Stomach (tissue), 9 donors: ENCODE measurements around the gene BAIAP2L1. TPM values are rescaled to one million over a fixed set of nuclear protein-coding genes. Genes with fewer than 3 reads are reported as not detected.
"Not testable (repeated sequence)": the region's sequence is repeated elsewhere in the genome, so short reads cannot be mapped to it uniquely, and the experiment has no call there.

Source experiments
- DNase-seq, 2 donors: peaks; one replicate each; pipeline versions ENCODE4 v3.0.0 to v3.0.0-alpha.2; 2013 to 2019
- H3K27ac ChIP-seq, 5 donors: fragments of 200-600 bp in 4 of 5; sonication (generic) in 4 of 5; one replicate each; pipeline ENCODE4 v1.5.1; 2013 to 2019; ENCODE audit warnings: mild to moderate bottlenecking in 1 of 5, moderate library complexity in 1 of 5
- H3K27me3 ChIP-seq, 3 donors: fragments of 200-600 bp; sonication (generic); one replicate each; pipeline ENCODE4 v1.5.1; 2017 to 2019; ENCODE audit warnings: mixed run types in 1 of 3
- H3K36me3 ChIP-seq, 4 donors: fragments of 200-600 bp; sonication (generic); 1 replicate in 3 of 4; 2 replicates in 1 of 4; pipeline ENCODE4 v1.5.1; 2016 to 2019
- H3K4me1 ChIP-seq, 4 donors: fragments of 200-600 bp; sonication (generic); one replicate each; pipeline ENCODE4 v1.5.1; 2016 to 2019
- H3K4me3 ChIP-seq, 4 donors: fragments of 200-600 bp; sonication (generic) in 3 of 4; one replicate each; pipeline ENCODE4 v1.5.1; 2016 to 2019; ENCODE audit warnings: mild to moderate bottlenecking in 1 of 4
- H3K9me3 ChIP-seq, 4 donors: fragments of 200-600 bp; sonication (generic); one replicate each; pipeline ENCODE4 v1.5.1; 2016 to 2019
- EP300 ChIP-seq: sonication (generic); formaldehyde crosslinking; IDR thresholded peaks from one replicate; pipeline ENCODE4 v1.6.1; 2017; ENCODE audit warnings: antibody characterized with exemption
- POLR2A ChIP-seq, 4 donors: fragments of 450-650 bp; IDR thresholded peaks; one replicate each; pipeline ENCODE4 v1.6.1; 2016; ENCODE audit warnings: antibody characterized with exemption in 4 of 4, control low read depth in 2 of 4, mild to moderate bottlenecking in 1 of 4, moderate library complexity in 1 of 4
- POLR2AphosphoS5 ChIP-seq, 3 donors: sonication (generic); formaldehyde crosslinking; IDR thresholded peaks; one replicate each; pipeline ENCODE4 v1.6.1; 2016; ENCODE audit warnings: antibody characterized with exemption in 3 of 3
- WGBS, 5 donors: extraction: QIAGEN DNeasy Blood & Tissue Kit in 3 of 5; methylation state at CpG; one replicate each; pipeline versions ENCODE4 v1.1.5 to v1.1.7; 2013 to 2018; 5-methylcytosine and 5-hydroxymethylcytosine counted together
- intact Hi-C: fragments of 100-400 bp; cut with DNase I; formaldehyde crosslinking; loops from one replicate; pipeline ENCODE4 v1.15.1; 2023; ENCODE audit warnings: low total_unique reads
- polyA plus RNA-seq, 3 donors: library from polyadenylated mRNA; stranded (reverse); fragments of 200-250 nt; gene quantifications; one replicate each; pipeline ENCODE4 v1.2.3, GENCODE V29; 2013
- total RNA-seq, 5 donors: library from RNA; depleted of rRNA; stranded (reverse); fragments of >200 nt; gene quantifications; one replicate each; pipeline versions ENCODE4 v1.1.0 to v1.2.3, GENCODE V29; 2014 to 2016
- TF ChIP-seq, protein P1 (sequence below), 7 experiments: fragments of 450-650 bp in 4 of 7; fragments of 200-600 bp in 3 of 7; sonication (generic) in 3 of 7; IDR thresholded peaks; one replicate each; pipeline ENCODE4 v1.5.1; 2016 to 2019; ENCODE audit warnings: antibody characterized with exemption in 7 of 7, control low read depth in 2 of 7, mild to moderate bottlenecking in 1 of 7
- donor health status: healthy with polysubstance abuse.
- donor health status: Bipolar disorder and iron deficiency.
- donor health status: healthy.

Gene BAIAP2L1
- total and polyA plus RNA-seq, 8 donors: 20.6 to 78.2 (median 50.0) TPM

GRCh38 chr7:98409843-98410242 lies 9.0 kb upstream of the BAIAP2L1 start:
- Histone ChIP-seq H3K4me1 (peaks cover 3 to 7% (median 4%) of the 10 kb centered on the region in 4 donors), H3K27ac (peak overlapping the region; percentile 70 to 89 (median 81)), H3K36me3 (no peaks in the 10 kb centered on the region), H3K9me3 (no peaks in the 10 kb centered on the region), H3K27me3 (no peaks in the 10 kb centered on the region), H3K4me3 (no peak overlapping the region)
- WGBS, 5 donors: 40 to 55% (median 50%) methylated on average over 3 of the region's 3 CpGs
- TF ChIP-seq POLR2AphosphoS5 (IDR thresholded peaks at IDR 0.05) (peak in 1 of 3 donors; percentile 24), POLR2A (IDR thresholded peaks at IDR 0.05) (no peak), EP300 (no peak)
- TF ChIP-seq, protein P1, sequence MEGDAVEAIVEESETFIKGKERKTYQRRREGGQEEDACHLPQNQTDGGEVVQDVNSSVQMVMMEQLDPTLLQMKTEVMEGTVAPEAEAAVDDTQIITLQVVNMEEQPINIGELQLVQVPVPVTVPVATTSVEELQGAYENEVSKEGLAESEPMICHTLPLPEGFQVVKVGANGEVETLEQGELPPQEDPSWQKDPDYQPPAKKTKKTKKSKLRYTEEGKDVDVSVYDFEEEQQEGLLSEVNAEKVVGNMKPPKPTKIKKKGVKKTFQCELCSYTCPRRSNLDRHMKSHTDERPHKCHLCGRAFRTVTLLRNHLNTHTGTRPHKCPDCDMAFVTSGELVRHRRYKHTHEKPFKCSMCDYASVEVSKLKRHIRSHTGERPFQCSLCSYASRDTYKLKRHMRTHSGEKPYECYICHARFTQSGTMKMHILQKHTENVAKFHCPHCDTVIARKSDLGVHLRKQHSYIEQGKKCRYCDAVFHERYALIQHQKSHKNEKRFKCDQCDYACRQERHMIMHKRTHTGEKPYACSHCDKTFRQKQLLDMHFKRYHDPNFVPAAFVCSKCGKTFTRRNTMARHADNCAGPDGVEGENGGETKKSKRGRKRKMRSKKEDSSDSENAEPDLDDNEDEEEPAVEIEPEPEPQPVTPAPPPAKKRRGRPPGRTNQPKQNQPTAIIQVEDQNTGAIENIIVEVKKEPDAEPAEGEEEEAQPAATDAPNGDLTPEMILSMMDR (IDR thresholded peaks at IDR 0.05): no peak
- peak in 1 of 2 donors; percentile 43 for DNase-seq
- intact Hi-C loops: no loop called here

DNA sequence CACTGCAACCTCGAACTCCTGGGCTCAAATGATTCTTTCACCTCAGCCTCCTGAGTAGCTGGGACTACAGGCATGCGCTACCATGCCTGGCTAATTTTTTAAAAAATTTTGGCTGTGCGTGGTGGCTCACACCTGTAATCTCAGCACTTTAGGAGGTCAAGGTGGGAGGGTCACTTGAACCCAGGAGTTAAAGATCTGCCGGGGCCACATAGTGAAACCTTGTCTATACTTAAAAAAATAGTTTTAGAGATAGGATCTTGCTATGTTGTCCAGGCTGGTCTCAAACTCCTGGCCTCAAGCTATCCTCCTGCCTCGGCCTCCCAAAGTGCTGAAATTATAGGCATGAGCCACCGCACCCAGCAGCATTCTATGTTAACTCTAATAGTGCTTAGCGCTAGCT lies 7.3 kb upstream of the BAIAP2L1 start:
- H3K4me3 ChIP-seq, DNase-seq, intact Hi-C loops, H3K4me1 ChIP-seq, H3K27ac ChIP-seq, H3K9me3 ChIP-seq, H3K36me3 ChIP-seq, H3K27me3 ChIP-seq: not testable (repeated sequence)
- WGBS, 5 donors: 89 to 94% (median 92%) methylated on average over 7 of the region's 7 CpGs

GRCh38 chr7:98406827-98407226 lies 5.9 kb upstream of the BAIAP2L1 start:
- H3K27me3 ChIP-seq: peaks cover 0 to 21% (median 0%) of the 10 kb centered on the region in 3 donors
- no peak for DNase-seq
- no peaks in the 10 kb centered on the region for H3K36me3 ChIP-seq
- TF ChIP-seq EP300: no peak
- TF ChIP-seq, protein P1 (IDR thresholded peaks at IDR 0.05): no peak
- no peak for TF ChIP-seq POLR2A (IDR thresholded peaks at IDR 0.05)
- TF ChIP-seq POLR2AphosphoS5 (IDR thresholded peaks at IDR 0.05): no peak
- intact Hi-C loops: no loop called here
- 89 to 96% (median 92%) methylated on average over 9 of the region's 9 CpGs for WGBS, 5 donors
- H3K27ac ChIP-seq: no peak overlapping the region
- H3K4me3 ChIP-seq: no peak overlapping the region
- peaks cover 3 to 8% (median 4%) of the 10 kb centered on the region in 4 donors for H3K4me1 ChIP-seq
- H3K9me3 ChIP-seq: no peaks in the 10 kb centered on the region

DNA sequence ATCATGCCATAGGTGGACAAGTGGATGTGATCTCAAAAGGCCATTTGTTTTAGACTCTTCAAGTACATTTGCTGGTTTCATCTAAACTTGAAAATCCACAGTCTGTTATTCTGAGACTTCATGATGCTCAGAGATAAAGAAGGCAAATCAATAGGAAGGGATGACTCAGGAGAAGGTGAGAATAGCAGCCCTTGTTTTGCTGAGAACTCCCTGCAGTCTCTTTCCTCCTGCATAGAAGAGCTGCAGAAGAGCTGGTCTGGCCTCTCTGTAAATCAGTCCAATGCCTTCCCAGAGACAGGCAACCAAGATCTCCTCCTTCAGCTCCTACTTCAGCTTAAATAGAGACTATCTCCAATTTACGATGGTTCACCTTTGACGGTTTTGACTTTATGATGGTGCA lies 4.0 kb upstream of the BAIAP2L1 start:
- peaks cover 13 to 15% (median 14%) of the 10 kb centered on the region in 4 donors for H3K4me1 ChIP-seq
- no peak overlapping the region for H3K27ac ChIP-seq
- H3K9me3 ChIP-seq: no peaks in the 10 kb centered on the region
- H3K36me3 ChIP-seq: no peaks in the 10 kb centered on the region
- TF ChIP-seq, protein P1 (IDR thresholded peaks at IDR 0.05): no peak
- TF ChIP-seq POLR2A (IDR thresholded peaks at IDR 0.05) (no peak), POLR2AphosphoS5 (IDR thresholded peaks at IDR 0.05) (no peak), EP300 (no peak)
- H3K4me3 ChIP-seq: no peak overlapping the region
- H3K27me3 ChIP-seq: peaks cover 0 to 41% (median 9%) of the 10 kb centered on the region in 3 donors
- intact Hi-C loops: no loop called here
- DNase-seq: no peak
- WGBS, 5 donors: 80 to 94% (median 88%) methylated on average over 2 of the region's 2 CpGs

DNA sequence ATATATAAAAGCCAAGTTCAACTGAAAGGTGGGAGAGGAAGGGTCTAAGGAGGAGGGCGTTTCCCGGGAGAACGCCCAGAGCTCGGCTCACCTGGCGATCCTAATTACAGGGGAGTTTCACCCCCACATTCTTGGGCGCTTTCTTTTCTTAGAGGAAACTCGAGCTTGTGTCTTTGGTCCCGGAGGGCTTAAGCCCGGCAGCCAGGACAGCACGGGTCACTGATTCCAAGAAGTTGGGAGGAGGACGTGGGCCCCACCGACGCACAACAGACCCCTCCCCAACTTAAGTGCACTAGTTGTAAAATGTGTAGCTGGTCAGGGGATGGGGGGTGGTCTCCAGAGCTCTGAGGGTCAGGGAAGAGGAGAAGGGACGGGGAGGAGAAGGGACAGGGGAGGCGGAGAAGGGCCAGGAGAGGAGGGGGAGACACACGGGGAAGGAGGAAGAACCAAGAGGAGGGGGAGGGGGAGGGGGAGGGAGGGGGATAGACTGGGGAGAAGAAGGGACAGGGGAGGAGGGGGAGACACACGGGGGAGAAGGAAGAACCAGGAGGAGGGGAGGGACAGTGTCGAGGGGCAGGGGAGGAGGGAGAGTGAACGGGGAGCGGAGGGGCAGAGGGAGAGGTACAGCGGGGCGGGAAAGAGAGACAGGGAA lies 874 bp downstream of the BAIAP2L1 start:
- Histone ChIP-seq H3K4me1 (peaks cover 12 to 29% (median 14%) of the 10 kb centered on the region in 4 donors), H3K27ac (peak overlapping the region; percentile 89 to 95 (median 92)), H3K9me3 (no peaks in the 10 kb centered on the region), H3K36me3 (no peaks in the 10 kb centered on the region), H3K4me3 (peak overlapping the region; percentile 60 to 79 (median 74)), H3K27me3 (peaks cover 0 to 44% (median 9%) of the 10 kb centered on the region in 3 donors)
- peak in 1 of 2 donors; percentile 47 for DNase-seq
- intact Hi-C loops: loop anchor here (10.0 kb wide), 1 partner anchor 95 kb away; no protein-coding TSS in a partner anchor
- WGBS, 5 donors: 4 to 18% (median 7%) methylated on average over 19 to 22 of the region's 22 CpGs
- no peak for TF ChIP-seq POLR2AphosphoS5 (IDR thresholded peaks at IDR 0.05)
- no peak for TF ChIP-seq POLR2A (IDR thresholded peaks at IDR 0.05)
- TF ChIP-seq, protein P1 (IDR thresholded peaks at IDR 0.05): no peak
- no peak for TF ChIP-seq EP300
